Activated T-cell treated with anti-CD3 and anti-CD28 coated beads, Interleukin-2, amount 50 U/mL, for 24 hours (primary cell): ENCODE data around the gene SYNJ1.
A peak's percentile ranks its signal among the peaks of the same experiment; 100 is the strongest.

Experiments used
- DNase-seq: peaks from one replicate; pipeline ENCODE4 v3.0.0-alpha.2; 2020
- H3K27ac Mint-ChIP-seq: 2 replicates; pipeline ENCODE4 v1.8.0; 2020; ENCODE audit warnings: mild to moderate bottlenecking, mixed read lengths
- H3K27me3 Mint-ChIP-seq: 2 replicates; pipeline ENCODE4 v1.8.0; 2020; ENCODE audit warnings: mixed read lengths
- H3K36me3 Mint-ChIP-seq: 2 replicates; pipeline ENCODE4 v1.8.0; 2020; ENCODE audit warnings: low read depth, mixed read lengths
- H3K4me1 Mint-ChIP-seq: 2 replicates; pipeline ENCODE4 v1.8.0; 2020; ENCODE audit warnings: low read depth, mixed read lengths
- H3K4me3 Mint-ChIP-seq: 2 replicates; pipeline ENCODE4 v1.8.0; 2020; ENCODE audit warnings: mild to moderate bottlenecking, moderate library complexity, mixed read lengths
- H3K9me3 Mint-ChIP-seq: 2 replicates; pipeline ENCODE4 v1.8.0; 2020; ENCODE audit warnings: mixed read lengths

The SYNJ1 gene

GRCh38 chr21:32726839-32727686, 750 bp downstream of the SYNJ1 start:
- peak overlapping the region; percentile 90 for H3K4me3 Mint-ChIP-seq
- peak overlapping the region; percentile 95 for H3K27ac Mint-ChIP-seq
- peaks cover 64% of the 10 kb centered on the region for H3K4me1 Mint-ChIP-seq
- no peak for DNase-seq
- H3K36me3 Mint-ChIP-seq: peaks cover 46% of the 10 kb centered on the region
- no peaks in the 10 kb centered on the region for H3K9me3 Mint-ChIP-seq
- no peaks in the 10 kb centered on the region for H3K27me3 Mint-ChIP-seq

- Mint-ChIP-seq H3K4me3 (no peak overlapping the region), H3K27me3 (no peaks in the 10 kb centered on the region), H3K36me3 (peaks cover 77% of the 10 kb centered on the region), H3K9me3 (no peaks in the 10 kb centered on the region), H3K27ac (no peak overlapping the region), H3K4me1 (peaks cover 37% of the 10 kb centered on the region)
- DNase-seq: no peak
Measured at GRCh38 chr21:32719085-32719484, 8.7 kb downstream of the SYNJ1 start.

- Mint-ChIP-seq H3K4me1 (peaks cover 29% of the 10 kb centered on the region), H3K4me3 (no peak overlapping the region), H3K27me3 (no peaks in the 10 kb centered on the region), H3K27ac (no peak overlapping the region), H3K9me3 (no peaks in the 10 kb centered on the region), H3K36me3 (peaks cover 65% of the 10 kb centered on the region)
- no peak for DNase-seq
Measured at GRCh38 chr21:32717851-32718316, 9.9 kb downstream of the SYNJ1 start.

- H3K27ac Mint-ChIP-seq: no peak overlapping the region
- H3K9me3 Mint-ChIP-seq: no peaks in the 10 kb centered on the region
- peaks cover 57% of the 10 kb centered on the region for H3K36me3 Mint-ChIP-seq
- H3K4me1 Mint-ChIP-seq: peaks cover 37% of the 10 kb centered on the region
- H3K27me3 Mint-ChIP-seq: no peaks in the 10 kb centered on the region
- DNase-seq: no peak
- no peak overlapping the region for H3K4me3 Mint-ChIP-seq
Measured at GRCh38 chr21:32716486-32716885, 11.3 kb downstream of the SYNJ1 start.

GRCh38 chr21:32713726-32714125, 14.1 kb downstream of the SYNJ1 start:
- Mint-ChIP-seq H3K4me1 (peaks cover 32% of the 10 kb centered on the region), H3K4me3 (no peak overlapping the region), H3K27ac (no peak overlapping the region), H3K27me3 (no peaks in the 10 kb centered on the region), H3K9me3 (no peaks in the 10 kb centered on the region), H3K36me3 (peaks cover 37% of the 10 kb centered on the region)
- no peak for DNase-seq

GRCh38 chr21:32712641-32713040, 15.2 kb downstream of the SYNJ1 start:
- Mint-ChIP-seq H3K27ac (no peak overlapping the region), H3K4me3 (no peak overlapping the region), H3K36me3 (peaks cover 30% of the 10 kb centered on the region), H3K9me3 (no peaks in the 10 kb centered on the region), H3K27me3 (no peaks in the 10 kb centered on the region), H3K4me1 (peaks cover 37% of the 10 kb centered on the region)
- no peak for DNase-seq

GRCh38 chr21:32712043-32712442, 15.8 kb downstream of the SYNJ1 start:
- Mint-ChIP-seq H3K4me3 (no peak overlapping the region), H3K27ac (no peak overlapping the region), H3K9me3 (no peaks in the 10 kb centered on the region), H3K4me1 (peaks cover 42% of the 10 kb centered on the region), H3K27me3 (no peaks in the 10 kb centered on the region), H3K36me3 (peaks cover 24% of the 10 kb centered on the region)
- DNase-seq: no peak

- H3K27me3 Mint-ChIP-seq: no peaks in the 10 kb centered on the region
- H3K36me3 Mint-ChIP-seq: peaks cover 15% of the 10 kb centered on the region
- no peak overlapping the region for H3K27ac Mint-ChIP-seq
- H3K4me3 Mint-ChIP-seq: no peak overlapping the region
- H3K4me1 Mint-ChIP-seq: peaks cover 44% of the 10 kb centered on the region
- DNase-seq: no peak
- no peaks in the 10 kb centered on the region for H3K9me3 Mint-ChIP-seq
Measured at GRCh38 chr21:32710987-32711386, 16.8 kb downstream of the SYNJ1 start.

- Mint-ChIP-seq H3K36me3 (peaks cover 13% of the 10 kb centered on the region), H3K9me3 (no peaks in the 10 kb centered on the region), H3K27ac (no peak overlapping the region), H3K4me1 (peaks cover 46% of the 10 kb centered on the region), H3K4me3 (no peak overlapping the region), H3K27me3 (no peaks in the 10 kb centered on the region)
- no peak for DNase-seq
Measured at GRCh38 chr21:32710069-32710784, 17.6 kb downstream of the SYNJ1 start.

GRCh38 chr21:32708069-32708468, 19.7 kb downstream of the SYNJ1 start:
- H3K4me3 Mint-ChIP-seq: no peak overlapping the region
- H3K27me3 Mint-ChIP-seq: no peaks in the 10 kb centered on the region
- no peak for DNase-seq
- H3K36me3 Mint-ChIP-seq: peaks cover 11% of the 10 kb centered on the region
- peak overlapping the region; percentile 22 for H3K27ac Mint-ChIP-seq
- no peaks in the 10 kb centered on the region for H3K9me3 Mint-ChIP-seq
- peaks cover 46% of the 10 kb centered on the region for H3K4me1 Mint-ChIP-seq

- peaks cover 38% of the 10 kb centered on the region for H3K4me1 Mint-ChIP-seq
- no peak for DNase-seq
- peaks cover 17% of the 10 kb centered on the region for H3K36me3 Mint-ChIP-seq
- no peak overlapping the region for H3K4me3 Mint-ChIP-seq
- no peaks in the 10 kb centered on the region for H3K27me3 Mint-ChIP-seq
- peak overlapping the region; percentile 35 for H3K27ac Mint-ChIP-seq
- no peaks in the 10 kb centered on the region for H3K9me3 Mint-ChIP-seq
Measured at GRCh38 chr21:32705901-32706300, 21.9 kb downstream of the SYNJ1 start.

- no peaks in the 10 kb centered on the region for H3K9me3 Mint-ChIP-seq
- no peaks in the 10 kb centered on the region for H3K27me3 Mint-ChIP-seq
- DNase-seq: no peak
- H3K27ac Mint-ChIP-seq: no peak overlapping the region
- H3K4me3 Mint-ChIP-seq: no peak overlapping the region
- peaks cover 38% of the 10 kb centered on the region for H3K4me1 Mint-ChIP-seq
- peaks cover 18% of the 10 kb centered on the region for H3K36me3 Mint-ChIP-seq
Measured at GRCh38 chr21:32705139-32705538, 22.7 kb downstream of the SYNJ1 start.

GRCh38 chr21:32702702-32703101, 25.1 kb downstream of the SYNJ1 start:
- Mint-ChIP-seq H3K36me3 (peaks cover 37% of the 10 kb centered on the region), H3K4me1 (peaks cover 31% of the 10 kb centered on the region)
- DNase-seq: no peak

GRCh38 chr21:32698971-32699693, 28.7 kb downstream of the SYNJ1 start:
- H3K4me1 Mint-ChIP-seq: peaks cover 12% of the 10 kb centered on the region
- no peaks in the 10 kb centered on the region for H3K27me3 Mint-ChIP-seq

More at GRCh38 chr21:32702702-32703101, 25.1 kb downstream of the SYNJ1 start:
- Mint-ChIP-seq H3K9me3 (no peaks in the 10 kb centered on the region), H3K27me3 (no peaks in the 10 kb centered on the region), H3K27ac (no peak overlapping the region), H3K4me3 (no peak overlapping the region)

More at GRCh38 chr21:32698971-32699693, 28.7 kb downstream of the SYNJ1 start:
- no peak for DNase-seq
- no peak overlapping the region for H3K4me3 Mint-ChIP-seq
- no peak overlapping the region for H3K27ac Mint-ChIP-seq
- no peaks in the 10 kb centered on the region for H3K9me3 Mint-ChIP-seq
- peaks cover 45% of the 10 kb centered on the region for H3K36me3 Mint-ChIP-seq
